ENCODE measurements around the gene MSANTD2. TPM values are rescaled to one million over a fixed set of nuclear protein-coding genes. Genes with fewer than 3 reads are reported as not detected.
A peak's percentile ranks its signal among the peaks of the same experiment; 100 is the strongest.

The MSANTD2 gene
- total RNA-seq, 1 donor from 2014 or later: 15.2 TPM

DNA sequence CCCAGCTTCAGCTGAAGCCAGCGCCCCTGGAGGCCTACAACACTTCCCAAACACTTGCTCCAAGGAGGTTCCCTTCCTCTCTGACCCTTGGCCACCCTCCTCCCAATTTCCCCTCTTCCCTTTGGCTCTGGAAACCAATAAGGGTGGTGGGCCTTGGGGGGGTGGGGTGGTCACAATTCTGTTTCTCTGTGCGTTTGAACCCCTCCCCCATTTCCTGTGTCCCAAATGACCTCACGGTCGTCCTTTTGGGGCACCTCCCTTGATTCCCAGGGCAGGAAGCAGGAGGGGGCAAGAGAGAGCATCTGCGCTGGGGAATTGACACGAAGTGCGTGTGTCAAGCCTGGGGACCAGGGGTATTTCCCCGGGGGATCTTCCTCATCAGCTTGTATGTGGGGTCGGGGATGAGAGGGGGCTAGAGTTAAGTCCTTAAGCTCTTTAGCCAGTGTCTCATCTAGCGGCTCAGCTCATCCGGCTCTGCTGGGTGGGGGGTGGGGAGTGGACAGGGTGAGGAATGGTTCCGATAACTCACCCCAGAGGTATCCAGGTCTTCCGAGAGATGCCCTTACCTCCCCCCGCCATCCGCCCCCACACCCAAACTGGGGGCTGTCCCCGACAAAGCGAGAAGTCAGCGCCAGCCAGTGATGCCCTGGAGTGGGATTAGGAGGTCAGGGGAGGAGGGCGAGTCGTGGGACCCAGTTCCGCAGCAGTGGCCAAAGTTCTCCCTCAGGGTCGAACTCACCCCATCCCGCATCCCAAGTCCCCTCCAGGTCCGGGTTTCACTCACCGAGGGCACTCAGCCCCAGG lies 38.7 kb downstream of the MSANTD2 start:
- DNase-seq (ENCODE audit: extremely low spot score, unreplicated experiment): peak; percentile 67
- Mint-ChIP-seq H3K9me3 (ENCODE audit: unreplicated experiment) (no peaks in the 10 kb centered on the region), H3K4me1 (ENCODE audit: unreplicated experiment) (peaks cover 27% of the 10 kb centered on the region), H3K4me3 (ENCODE audit: unreplicated experiment) (peak overlapping the region; percentile 22), H3K36me3 (ENCODE audit: unreplicated experiment) (peaks cover 11% of the 10 kb centered on the region), H3K27me3 (ENCODE audit: unreplicated experiment) (peaks cover 36% of the 10 kb centered on the region), H3K27ac (ENCODE audit: unreplicated experiment) (no peak overlapping the region)
- TF ChIP-seq, protein P1, sequence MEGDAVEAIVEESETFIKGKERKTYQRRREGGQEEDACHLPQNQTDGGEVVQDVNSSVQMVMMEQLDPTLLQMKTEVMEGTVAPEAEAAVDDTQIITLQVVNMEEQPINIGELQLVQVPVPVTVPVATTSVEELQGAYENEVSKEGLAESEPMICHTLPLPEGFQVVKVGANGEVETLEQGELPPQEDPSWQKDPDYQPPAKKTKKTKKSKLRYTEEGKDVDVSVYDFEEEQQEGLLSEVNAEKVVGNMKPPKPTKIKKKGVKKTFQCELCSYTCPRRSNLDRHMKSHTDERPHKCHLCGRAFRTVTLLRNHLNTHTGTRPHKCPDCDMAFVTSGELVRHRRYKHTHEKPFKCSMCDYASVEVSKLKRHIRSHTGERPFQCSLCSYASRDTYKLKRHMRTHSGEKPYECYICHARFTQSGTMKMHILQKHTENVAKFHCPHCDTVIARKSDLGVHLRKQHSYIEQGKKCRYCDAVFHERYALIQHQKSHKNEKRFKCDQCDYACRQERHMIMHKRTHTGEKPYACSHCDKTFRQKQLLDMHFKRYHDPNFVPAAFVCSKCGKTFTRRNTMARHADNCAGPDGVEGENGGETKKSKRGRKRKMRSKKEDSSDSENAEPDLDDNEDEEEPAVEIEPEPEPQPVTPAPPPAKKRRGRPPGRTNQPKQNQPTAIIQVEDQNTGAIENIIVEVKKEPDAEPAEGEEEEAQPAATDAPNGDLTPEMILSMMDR (IDR thresholded peaks at IDR 0.05): no peak

DNA sequence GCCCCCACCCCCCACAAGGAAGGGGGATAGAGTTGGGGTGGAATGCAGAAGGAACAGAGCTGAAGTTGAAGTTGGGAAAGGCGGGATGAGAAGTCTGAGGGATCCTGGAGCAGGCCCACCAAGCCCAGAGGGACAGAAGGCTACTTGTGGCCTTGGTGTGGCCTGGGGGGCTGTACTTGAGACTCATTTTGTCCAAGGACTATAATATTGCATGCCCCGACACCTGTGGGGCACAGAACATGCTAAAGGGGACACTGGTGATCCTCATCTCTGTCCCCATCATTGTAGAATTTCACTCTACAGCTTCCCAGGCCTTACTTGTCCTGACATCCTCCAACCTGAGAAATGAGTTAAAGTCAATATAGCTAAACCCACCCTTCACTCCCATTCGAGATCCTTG lies 39.4 kb downstream of the MSANTD2 start:
- peaks cover 27% of the 10 kb centered on the region for H3K4me1 Mint-ChIP-seq (ENCODE audit: unreplicated experiment)
- H3K9me3 Mint-ChIP-seq (ENCODE audit: unreplicated experiment): no peaks in the 10 kb centered on the region
- DNase-seq (ENCODE audit: extremely low spot score, unreplicated experiment): peak; percentile 38
- peaks cover 7% of the 10 kb centered on the region for H3K36me3 Mint-ChIP-seq (ENCODE audit: unreplicated experiment)
- H3K4me3 Mint-ChIP-seq (ENCODE audit: unreplicated experiment): no peak overlapping the region
- TF ChIP-seq, protein P1 (IDR thresholded peaks at IDR 0.05): no peak
- no peak overlapping the region for H3K27ac Mint-ChIP-seq (ENCODE audit: unreplicated experiment)
- H3K27me3 Mint-ChIP-seq (ENCODE audit: unreplicated experiment): peaks cover 36% of the 10 kb centered on the region

DNA sequence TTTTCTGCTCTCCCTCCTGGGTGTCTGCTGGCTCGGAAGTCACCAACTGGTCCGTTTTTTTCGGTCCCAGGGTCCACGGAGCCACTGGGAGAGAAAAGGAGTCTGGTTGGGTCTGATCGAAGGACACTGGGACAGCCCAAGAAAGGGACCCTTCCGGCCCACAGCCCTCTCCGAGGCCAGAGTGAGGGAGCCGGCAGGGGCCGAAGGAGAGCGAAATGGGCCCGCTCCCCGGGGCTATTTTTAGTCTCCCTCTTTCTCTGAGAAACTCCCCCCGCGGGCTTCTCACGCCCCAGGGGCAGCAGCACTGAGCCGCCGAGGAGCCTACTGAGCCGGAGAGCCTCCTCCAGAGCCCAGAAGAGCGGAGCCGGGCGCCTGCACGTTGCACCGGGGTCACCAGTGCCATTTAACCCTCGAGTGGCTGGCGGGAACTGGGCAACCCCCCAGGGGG lies 40.0 kb downstream of the MSANTD2 start:
- Mint-ChIP-seq H3K27me3 (ENCODE audit: unreplicated experiment) (peaks cover 36% of the 10 kb centered on the region), H3K4me1 (ENCODE audit: unreplicated experiment) (peaks cover 27% of the 10 kb centered on the region), H3K27ac (ENCODE audit: unreplicated experiment) (no peak overlapping the region), H3K36me3 (ENCODE audit: unreplicated experiment) (peaks cover 2% of the 10 kb centered on the region), H3K9me3 (ENCODE audit: unreplicated experiment) (no peaks in the 10 kb centered on the region), H3K4me3 (ENCODE audit: unreplicated experiment) (peak overlapping the region; percentile 4)
- peak; percentile 83 for DNase-seq (ENCODE audit: extremely low spot score, unreplicated experiment)
- TF ChIP-seq, protein P1 (IDR thresholded peaks at IDR 0.05): no peak

DNA sequence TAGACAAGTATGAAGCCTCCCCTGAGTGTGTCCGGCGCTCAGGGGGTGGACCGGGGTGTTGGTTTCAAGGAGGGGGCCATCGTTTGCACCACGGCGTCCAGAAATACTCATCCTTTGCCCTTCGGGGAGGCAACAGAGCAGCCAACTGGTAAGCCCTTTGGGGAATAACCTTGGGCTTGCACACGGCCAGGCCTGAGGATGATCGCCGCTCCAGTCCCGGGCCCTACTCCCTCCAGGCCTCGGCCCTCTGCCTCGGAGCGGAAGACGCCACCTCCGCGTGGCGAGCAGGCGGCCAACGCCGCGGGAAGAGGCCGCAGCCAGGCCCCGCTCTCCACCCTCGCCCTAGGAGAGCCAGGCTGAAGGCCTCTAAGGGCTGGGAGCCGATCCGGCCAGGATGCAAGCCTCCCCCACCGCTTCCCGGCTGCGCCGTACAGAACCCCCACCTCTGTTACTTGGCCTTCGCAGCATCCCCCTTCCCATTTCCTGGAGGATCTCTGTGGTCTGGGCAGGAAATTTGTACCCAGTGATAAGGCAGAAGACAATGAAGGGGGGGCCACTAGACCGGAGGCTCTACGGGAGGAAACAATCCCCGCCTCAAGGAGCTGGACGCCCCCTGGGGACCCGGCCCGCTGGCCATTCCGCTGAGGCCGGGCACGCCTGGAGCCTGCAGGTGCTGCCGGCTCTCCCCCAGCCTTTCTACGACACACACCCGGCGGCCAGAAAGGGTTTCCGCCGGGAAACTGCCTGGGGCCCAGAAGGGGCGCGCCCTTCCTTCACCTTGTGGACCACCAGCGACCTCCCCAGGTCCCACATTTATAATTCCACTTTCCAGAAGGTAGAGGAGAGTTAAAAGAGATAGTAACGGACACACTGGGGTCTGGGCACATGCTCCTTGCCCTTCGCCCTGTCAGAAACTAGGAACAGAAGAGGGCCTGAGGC lies 40.7 kb downstream of the MSANTD2 start:
- TF ChIP-seq, protein P1 (IDR thresholded peaks at IDR 0.05): no peak

More for the DNA sequence above, 40.7 kb downstream of the MSANTD2 start:
- DNase-seq (ENCODE audit: extremely low spot score, unreplicated experiment): peak; percentile 80
- Mint-ChIP-seq H3K9me3 (ENCODE audit: unreplicated experiment) (no peaks in the 10 kb centered on the region), H3K4me1 (ENCODE audit: unreplicated experiment) (peaks cover 30% of the 10 kb centered on the region), H3K4me3 (ENCODE audit: unreplicated experiment) (peak overlapping the region; percentile 4), H3K36me3 (ENCODE audit: unreplicated experiment) (no peaks in the 10 kb centered on the region), H3K27me3 (ENCODE audit: unreplicated experiment) (peaks cover 36% of the 10 kb centered on the region), H3K27ac (ENCODE audit: unreplicated experiment) (no peak overlapping the region)
